HepG2 (cell line): Measurements from ENCODE around the gene EIF3CL. TPM values are rescaled to one million over a fixed set of nuclear protein-coding genes. Genes with fewer than 3 reads are reported as not detected.
A peak's percentile ranks its signal among the peaks of the same experiment; 100 is the strongest.
"Not testable (repeated sequence)": the region's sequence is repeated elsewhere in the genome, so short reads cannot be mapped to it uniquely, and the experiment has no call there.

Source experiments
- ATAC-seq: fragments of 200-7000 bp; cut with Tn5 transposase; 3 replicates; pipeline ENCODE4 v1.9.1; 2020; ENCODE audit warnings: mild to moderate bottlenecking, moderate library complexity
- BruUV-seq: library from RNA; stranded (reverse); fragments of 400-500 nt; replicated peaks from 2 replicates; lab custom pipeline; 2021; lab: Mats Ljungman, UMichigan
- CTCF ChIA-PET: fragments of 300-600 bp; formaldehyde crosslinking; extraction: SDS; loops from one replicate; lab custom pipeline; 2021; ENCODE audit warnings: low total read pairs, inconsistent platforms, low intra/inter-chr PET ratio; lab: Yijun Ruan, JAX
- POLR2A ChIA-PET: fragments of 350-600 bp; sonication (Branson Sonifier 250); formaldehyde crosslinking; loops from one replicate; lab custom pipeline; 2020; ENCODE audit warnings: antibody characterized with exemption, inconsistent platforms; lab: Yijun Ruan, JAX
- DNase-seq: peaks from one replicate; pipeline ENCODE4 v3.0.0-alpha.2; 2015; ENCODE audit warnings: low spot score
- FAIRE-seq: peaks from 3 replicates; lab custom pipeline; 2011; peaks lifted over from hg19 to GRCh38; lab: Jason Lieb, UNC
- H2AFZ ChIP-seq: one replicate; pipeline ENCODE4 v1.6.1; 2011; ENCODE audit warnings: low read length, inconsistent platforms
- H3K27ac ChIP-seq: fragments of 300-600 bp; 3 replicates; pipeline ENCODE4 v1.8.0; 2011; ENCODE audit warnings: mixed run types, mild to moderate bottlenecking, mixed read lengths, low read length, inconsistent platforms; ENCODE audit not compliant: insufficient read depth; ENCODE audit errors: extremely low read length
- H3K27me3 ChIP-seq, 2 experiments: fragments of 200-600 bp in 1 of 2; 2 replicates in 1 of 2; 3 replicates in 1 of 2; pipeline versions ENCODE4 v1.6.0 to v1.8.0; 2011; ENCODE audit warnings: low read length in 2 of 2, mild to moderate bottlenecking in 2 of 2, moderate library complexity in 2 of 2, inconsistent platforms in 1 of 2; ENCODE audit not compliant: insufficient read depth in 2 of 2, control insufficient read depth in 1 of 2
- H3K36me3 ChIP-seq, 2 experiments: fragments of 200-600 bp in 1 of 2; replicated peaks in 1 of 2; 2 replicates in 1 of 2; 3 replicates in 1 of 2; pipeline versions ENCODE4 v1.5.1 to v1.8.0; 2011; ENCODE audit warnings: low read length in 2 of 2, inconsistent platforms in 1 of 2; ENCODE audit not compliant: insufficient read depth in 2 of 2, control insufficient read depth in 1 of 2
- H3K4me1 ChIP-seq: 2 replicates; pipeline ENCODE4 v1.5.1; 2012; ENCODE audit warnings: low read length, inconsistent platforms; ENCODE audit not compliant: insufficient read depth
- H3K4me2 ChIP-seq: 2 replicates; pipeline ENCODE4 v1.6.0; 2011; ENCODE audit warnings: low read depth, low read length, inconsistent platforms
- H3K4me3 ChIP-seq, 3 experiments: fragments of 200-600 bp in 1 of 3; sonication (generic), shearing (Covaris generic) in 1 of 3; replicated peaks in 1 of 3; 2 replicates each; pipeline ENCODE4 v1.5.1; 2011 to 2016; ENCODE audit warnings: low read length in 3 of 3, inconsistent platforms in 2 of 3, low read depth in 2 of 3, mild to moderate bottlenecking in 2 of 3, control low read depth in 1 of 3, mixed read lengths in 1 of 3; ENCODE audit not compliant: insufficient read depth in 1 of 3
- H3K79me2 ChIP-seq: one replicate; pipeline ENCODE4 v1.6.1; 2011; ENCODE audit warnings: low read length, inconsistent platforms; ENCODE audit not compliant: insufficient read depth
- H3K9ac ChIP-seq: 2 replicates; pipeline ENCODE4 v1.6.0; 2011; ENCODE audit warnings: mild to moderate bottlenecking, low read depth, low read length, inconsistent platforms; ENCODE audit not compliant: insufficient read depth
- H3K9me3 ChIP-seq: 2 replicates; pipeline ENCODE4 v1.5.1; 2012; ENCODE audit warnings: mild to moderate bottlenecking, low read length
- H4K20me1 ChIP-seq: 2 replicates; pipeline ENCODE4 v1.6.0; 2011; ENCODE audit warnings: inconsistent platforms, mild to moderate bottlenecking, low read length, moderate library complexity; ENCODE audit not compliant: insufficient read depth
- GABPB1 ChIP-seq: IDR thresholded peaks from 2 replicates; pipeline ENCODE4 v1.6.1; 2016; ENCODE audit warnings: mild to moderate bottlenecking, missing genetic modification reagents, moderate library complexity, missing compliant biosample characterization
- WGBS: methylation state at CpG from one replicate; pipeline ENCODE4 v1.1.6; 2017; ENCODE audit warnings: low lambda C conversion rate; 5-methylcytosine and 5-hydroxymethylcytosine counted together
- in situ Hi-C: cut with HindIII; loops from 2 replicates; pipeline ENCODE4 v1.10.0; 2017; ENCODE audit warnings: low pct_unique_long_range_greater_than_20kb; ENCODE audit not compliant: extremely low pct_ligation_motif_present
- intact Hi-C: fragments of 100-400 bp; cut with micrococcal nuclease; formaldehyde crosslinking; loops from one replicate; pipeline ENCODE4 v1.10.0; 2022; ENCODE audit not compliant: unreplicated experiment
- polyA plus RNA-seq, 8 experiments: library from polyadenylated mRNA; depleted of rRNA in 3 of 8; stranded (reverse) in 7 of 8; unstranded in 1 of 8; fragments of >200 nt; fragmentation: Illumina TruSeq in 4 of 8; extraction: Trizol in 4 of 8; gene quantifications; 2 replicates each; pipeline versions ENCODE4 v1.2.1 to v1.2.3, GENCODE V29; 2011 to 2016; ENCODE audit warnings: low read depth in 4 of 8, missing spikeins in 1 of 8, mixed read lengths in 1 of 8; ENCODE audit not compliant: insufficient read depth in 1 of 8
- total RNA-seq, 5 experiments: library from RNA; depleted of rRNA; stranded (reverse); fragments of >200 nt; fragmentation: Illumina TruSeq; extraction: Trizol; gene quantifications; 2 replicates each; pipeline ENCODE4 v1.2.3, GENCODE V29; 2016; ENCODE audit warnings: low read depth in 1 of 5

Gene EIF3CL
- total and polyA plus RNA-seq, 2 of the 13 experiments (the other 11 are each of a cell fraction or from before 2014, with no cell fraction given): 113 to 229 TPM

- H3K36me3 ChIP-seq, BruUV-seq, H4K20me1 ChIP-seq, H3K4me1 ChIP-seq, H3K79me2 ChIP-seq, H3K27me3 ChIP-seq, H2AFZ ChIP-seq, H3K9ac ChIP-seq: not testable (repeated sequence)
- FAIRE-seq: peak; percentile 70
- 0% methylated on average over 10 of the region's 75 CpGs for WGBS
- peak; percentile 37; the same call in 1 of the 2 replicates for TF ChIP-seq GABPB1 (CRISPR knock-in tag)
- TF ChIP-seq, all 625 proteins: peak for 1; not testable (repeated sequence) for 624
- POLR2A ChIA-PET, H3K9me3 ChIP-seq, CTCF ChIA-PET, intact Hi-C loops, H3K4me3 ChIP-seq, H3K27ac ChIP-seq, in situ Hi-C loops, H3K4me2 ChIP-seq, DNase-seq: not testable (repeated sequence)
- ATAC-seq: peak; percentile 97
Observed at GRCh38 chr16:28364268-28365173, 39.1 kb downstream of the EIF3CL start.

DNA sequence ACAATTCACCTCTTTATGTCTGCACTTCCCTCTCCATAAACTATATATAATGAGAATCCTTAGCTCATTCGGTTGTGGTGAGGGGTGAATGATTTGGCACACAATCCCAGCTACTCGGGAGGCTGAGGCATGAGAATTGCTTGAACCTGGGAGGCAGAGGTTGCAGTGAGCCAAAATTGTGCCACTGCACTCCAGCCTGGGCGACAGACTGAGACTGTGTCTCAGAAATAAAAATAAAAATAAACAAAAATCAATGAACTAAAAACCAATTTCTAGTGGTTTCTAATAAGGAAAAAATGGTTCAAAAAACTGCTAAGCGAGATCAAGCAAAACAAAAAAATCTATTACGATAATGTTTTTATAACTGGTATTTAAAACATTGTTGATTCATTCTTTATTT, 40.2 kb downstream of the EIF3CL start, which contains the start of gene NPIPB6:
NPIPB6 (minus strand) TSS at position 101 of the 400 bp plus-strand sequence. CDS start 686 bp downstream, outside the sequence.
- H3K4me2 ChIP-seq, DNase-seq, POLR2A ChIA-PET, H3K4me3 ChIP-seq, BruUV-seq, H3K79me2 ChIP-seq, H3K9ac ChIP-seq, intact Hi-C loops, CTCF ChIA-PET, H3K36me3 ChIP-seq, in situ Hi-C loops, H2AFZ ChIP-seq, H3K4me1 ChIP-seq, H4K20me1 ChIP-seq, H3K9me3 ChIP-seq, H3K27me3 ChIP-seq, H3K27ac ChIP-seq, ATAC-seq, FAIRE-seq: not testable (repeated sequence)
- WGBS: no CpG with 5 or more reads among the region's 5 CpGs

DNA sequence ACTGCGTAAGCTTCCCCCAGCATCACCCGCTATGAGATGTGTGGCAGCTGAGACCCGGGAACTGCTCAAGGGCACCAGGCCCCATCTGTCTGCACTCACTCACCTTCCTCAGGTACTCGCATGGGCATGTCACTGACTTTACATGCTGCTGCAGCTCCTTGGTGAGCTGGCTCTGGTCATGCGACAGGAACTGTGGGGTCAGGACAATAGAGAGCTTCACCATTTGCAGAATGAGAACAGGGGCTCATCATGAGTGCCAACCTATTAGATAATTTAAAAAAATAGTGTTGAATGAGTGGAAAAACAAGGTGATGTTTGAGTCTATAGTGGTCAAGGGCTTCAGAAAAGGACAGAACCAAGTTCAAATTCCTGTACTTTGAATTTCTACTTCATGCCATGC, 41.0 kb downstream of the EIF3CL start:
- BruUV-seq, POLR2A ChIA-PET, DNase-seq, H3K9ac ChIP-seq, CTCF ChIA-PET, H3K9me3 ChIP-seq, H3K27me3 ChIP-seq, H4K20me1 ChIP-seq, FAIRE-seq, H3K79me2 ChIP-seq, in situ Hi-C loops, H3K36me3 ChIP-seq, H3K27ac ChIP-seq, H3K4me3 ChIP-seq, H3K4me2 ChIP-seq, H2AFZ ChIP-seq, H3K4me1 ChIP-seq, ATAC-seq, intact Hi-C loops: not testable (repeated sequence)
- 97% methylated on average over 2 of the region's 5 CpGs for WGBS

DNA sequence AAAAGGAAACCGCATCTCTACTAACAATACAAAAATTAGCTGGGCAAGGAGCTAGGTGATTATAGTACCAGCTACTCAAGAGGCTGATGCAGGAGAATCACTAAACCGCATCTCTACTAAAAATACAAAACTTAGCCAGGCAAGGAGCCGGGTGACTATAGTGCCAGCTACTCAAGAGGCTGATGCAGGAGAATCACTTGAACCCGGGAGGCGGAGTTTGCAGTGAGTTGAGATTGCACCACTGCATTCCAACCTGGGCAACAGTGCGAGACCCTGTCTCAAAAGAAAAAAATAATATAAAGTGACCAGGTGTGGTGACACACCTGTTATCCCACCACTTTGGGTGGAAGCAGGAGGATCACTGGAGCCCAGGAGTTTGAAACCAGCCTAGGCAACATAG, 65.4 kb downstream of the EIF3CL start:
- BruUV-seq, in situ Hi-C loops, H3K36me3 ChIP-seq, H3K4me1 ChIP-seq, POLR2A ChIA-PET, CTCF ChIA-PET, H3K9me3 ChIP-seq, H3K27ac ChIP-seq, intact Hi-C loops, FAIRE-seq, H4K20me1 ChIP-seq, H2AFZ ChIP-seq, DNase-seq, H3K4me2 ChIP-seq, ATAC-seq, H3K9ac ChIP-seq, H3K79me2 ChIP-seq, H3K27me3 ChIP-seq, H3K4me3 ChIP-seq: not testable (repeated sequence)
- WGBS: 47% methylated on average over 6 of the region's 6 CpGs
